HG02571 (cell line): ENCODE data around the gene ZNG1F.
"Not testable (repeated sequence)": the region's sequence is repeated elsewhere in the genome, so short reads cannot be mapped to it uniquely, and the experiment has no call there.

ENCODE experiments used
- ATAC-seq: cut with Tn5 transposase; IDR thresholded peaks from one replicate; pipeline ENCODE4 v1.9.1; 2021; ENCODE audit warnings: mild to moderate bottlenecking, moderate library complexity; ENCODE audit not compliant: unreplicated experiment

The ZNG1F gene

GRCh38 chr9:41189217-41189616 lies at the start of gene ZNG1F:
TSS of gene ZNG1F (minus strand) at chr9:41189317. CDS start at chr9:41189258, 59 bp downstream.
- ATAC-seq, result not testable (repeated sequence)

DNA sequence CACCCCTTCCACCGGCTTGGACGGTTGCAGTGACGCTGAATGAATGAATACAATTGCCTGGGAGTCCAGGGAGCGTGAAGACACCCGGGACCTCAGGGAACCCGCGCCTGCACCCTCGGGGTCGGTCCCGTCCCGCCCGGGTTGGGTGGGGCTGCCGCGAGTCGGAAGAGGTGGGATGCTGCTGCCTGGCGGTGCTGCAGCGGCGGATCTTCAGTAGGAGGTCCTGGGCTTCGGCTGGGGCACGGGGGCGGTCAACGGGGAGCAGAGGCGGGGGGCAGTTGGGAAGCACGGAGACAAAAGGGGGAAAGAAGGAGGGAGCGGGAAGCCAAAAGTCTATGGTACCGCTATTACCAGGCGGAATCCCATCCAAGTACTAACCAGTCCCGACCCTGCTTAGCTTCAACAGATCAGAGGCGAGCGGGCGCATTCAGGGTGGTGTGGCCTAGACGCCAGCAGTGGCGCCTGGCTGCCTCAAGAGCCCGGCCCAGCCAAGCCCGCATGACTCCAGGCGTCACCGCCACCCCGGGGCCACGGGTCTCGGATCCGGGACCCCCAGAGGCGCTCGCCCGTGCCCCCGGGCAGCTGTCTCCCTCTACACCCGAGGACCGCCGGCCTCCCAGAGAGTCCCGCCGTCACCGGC lies 48.1 kb upstream of the ZNG1F start:
- ATAC-seq, result not testable (repeated sequence)

DNA sequence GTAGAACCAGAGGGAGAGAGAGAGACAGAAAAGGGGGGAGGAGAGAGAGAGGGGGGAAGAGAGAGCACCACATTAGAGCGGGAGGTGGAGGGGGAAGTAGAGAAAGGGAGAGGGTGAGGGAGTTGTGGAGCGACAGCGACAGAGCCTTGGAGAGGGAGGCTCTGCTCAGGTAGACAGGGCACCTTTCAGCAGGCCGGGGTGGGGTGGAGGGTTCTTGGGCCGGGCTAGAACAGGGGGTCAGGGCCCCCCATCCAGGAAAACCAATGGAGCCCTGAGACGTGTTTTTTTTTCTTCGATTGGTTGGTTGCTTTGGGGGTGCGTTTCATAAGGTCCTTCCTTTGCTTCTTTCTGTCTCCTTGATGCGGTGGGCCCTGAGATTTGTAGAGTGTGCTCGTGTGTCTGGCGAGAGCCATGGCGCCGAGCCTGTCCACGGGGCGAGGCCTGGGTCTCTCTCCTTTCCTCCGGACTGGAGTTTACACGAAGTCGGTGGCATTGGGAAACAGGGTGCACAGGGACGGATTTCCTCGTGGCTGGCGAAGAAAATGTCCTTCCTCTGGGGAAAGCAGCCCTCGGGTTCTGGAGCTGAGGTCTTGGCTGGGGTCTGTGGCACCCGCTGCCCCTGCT lies 47.5 kb upstream of the ZNG1F start:
- not testable (repeated sequence) for ATAC-seq

DNA sequence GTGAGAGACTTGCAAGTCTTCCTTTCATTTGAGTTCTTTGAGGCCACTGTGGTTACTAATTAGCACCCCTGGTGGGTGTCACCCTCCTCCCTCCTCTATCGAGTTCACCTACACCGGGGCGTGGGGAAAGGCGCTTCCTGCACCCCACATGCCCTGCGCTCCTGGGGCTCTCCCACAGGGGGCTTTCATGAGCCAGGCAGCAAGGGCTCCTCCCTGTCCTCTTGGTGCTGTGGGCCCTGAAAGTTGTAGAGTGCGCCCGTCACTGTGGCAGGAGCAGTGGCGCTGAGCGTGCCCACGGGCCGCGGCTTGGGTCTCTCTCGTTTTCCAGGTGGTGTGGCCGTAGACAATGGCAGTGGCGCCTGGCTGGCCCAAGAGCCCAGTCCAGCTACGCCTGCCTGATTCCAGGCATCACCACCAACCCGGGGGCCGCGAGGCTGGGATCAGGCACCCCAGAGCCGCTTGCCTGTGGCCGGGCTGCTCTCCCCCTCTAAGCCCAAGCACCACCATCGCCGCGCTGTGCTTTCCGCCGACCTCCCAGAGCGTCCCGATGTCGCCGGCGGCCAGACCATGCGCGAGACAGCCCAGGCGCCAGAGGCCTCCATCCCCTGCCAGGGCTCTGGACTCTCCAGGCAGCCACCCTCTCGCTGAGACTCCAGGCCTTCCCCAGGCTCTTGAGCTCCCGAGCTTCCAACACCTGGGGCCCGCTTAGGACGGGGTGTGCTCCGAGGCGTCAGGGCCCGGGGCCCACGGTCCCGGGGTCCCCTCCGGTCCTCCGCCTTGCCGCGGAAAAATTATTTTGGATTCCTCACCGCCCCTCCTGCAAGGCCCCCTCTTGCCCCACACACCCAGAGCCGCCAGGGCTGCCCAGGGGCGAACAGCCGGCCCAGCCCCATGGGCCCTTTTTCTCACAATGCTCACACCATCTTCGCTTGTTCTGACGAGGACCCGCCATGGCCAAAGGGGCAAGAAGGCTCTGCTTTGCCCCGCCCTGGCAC lies 46.0 kb upstream of the ZNG1F start:
- ATAC-seq, result peak; percentile 100

- peak; percentile 16 for ATAC-seq
Measured at GRCh38 chr9:41234221-41234620, 45.1 kb upstream of the ZNG1F start.

DNA sequence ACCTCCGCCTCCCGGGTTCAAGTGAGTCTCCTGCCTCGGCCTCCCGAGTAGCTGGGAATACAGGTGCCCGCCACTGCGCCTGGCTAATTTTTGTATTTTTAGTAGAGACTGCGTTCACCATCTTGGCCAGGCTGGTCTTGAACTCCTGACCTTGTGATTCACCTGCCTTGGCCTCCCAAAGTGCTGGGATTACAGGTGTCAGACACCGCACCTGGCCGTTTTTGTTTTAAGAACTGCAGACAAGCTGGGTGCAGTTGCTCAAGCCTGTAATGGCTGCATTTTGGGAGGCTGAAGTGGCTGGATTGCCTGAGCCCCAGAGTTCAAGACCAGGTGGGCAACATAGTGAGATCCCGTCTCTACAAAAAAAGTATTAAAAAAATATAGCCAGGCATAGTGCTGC lies 43.2 kb upstream of the ZNG1F start:
- not testable (repeated sequence) for ATAC-seq

DNA sequence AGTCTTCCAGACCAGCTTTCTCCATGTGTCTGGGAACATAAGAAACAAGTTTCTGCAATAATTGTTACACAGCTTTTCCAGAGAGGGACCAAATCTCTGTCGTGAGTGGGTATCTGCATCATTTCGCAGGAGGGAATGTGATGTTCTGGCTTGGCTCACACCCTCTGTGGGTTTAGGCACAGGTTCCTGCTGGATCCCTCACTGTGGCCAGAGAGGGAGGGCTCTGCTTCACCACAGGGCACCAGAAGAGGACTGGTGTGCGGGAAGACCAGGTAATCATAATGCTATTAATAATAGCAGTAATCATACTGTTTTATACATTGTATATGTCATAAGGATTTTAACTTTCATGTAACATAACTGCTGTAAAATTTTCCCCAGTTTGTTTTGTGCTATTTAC lies 41.3 kb upstream of the ZNG1F start:
- ATAC-seq, result not testable (repeated sequence)

GRCh38 chr9:41229408-41230401 lies 40.6 kb upstream of the ZNG1F start:
- no peak for ATAC-seq

- not testable (repeated sequence) for ATAC-seq
Measured at GRCh38 chr9:41219831-41220230, 30.7 kb upstream of the ZNG1F start.

DNA sequence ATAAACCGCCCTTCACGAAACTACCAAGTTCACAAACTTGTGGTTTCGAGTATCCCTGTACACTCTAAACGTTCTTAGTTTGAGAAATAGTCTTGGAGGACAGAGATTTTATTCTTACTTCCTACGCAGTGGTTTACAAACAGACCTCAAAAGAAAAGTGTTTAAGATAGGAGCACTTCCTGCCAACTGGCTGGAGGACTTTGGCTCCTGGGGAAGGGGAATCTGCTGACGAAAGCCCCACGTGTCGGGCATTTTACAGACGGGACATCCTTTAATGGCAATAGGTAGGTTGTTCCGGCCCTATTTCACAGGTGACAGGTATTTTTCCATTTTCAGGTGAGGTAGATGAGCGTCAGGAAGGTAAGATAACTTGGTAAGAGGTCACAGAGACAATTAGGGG lies 678 bp downstream of the ZNG1F start:
- ATAC-seq, result not testable (repeated sequence)

- not testable (repeated sequence) for ATAC-seq
Measured at GRCh38 chr9:41174994-41175393, 14.1 kb downstream of the ZNG1F start.

DNA sequence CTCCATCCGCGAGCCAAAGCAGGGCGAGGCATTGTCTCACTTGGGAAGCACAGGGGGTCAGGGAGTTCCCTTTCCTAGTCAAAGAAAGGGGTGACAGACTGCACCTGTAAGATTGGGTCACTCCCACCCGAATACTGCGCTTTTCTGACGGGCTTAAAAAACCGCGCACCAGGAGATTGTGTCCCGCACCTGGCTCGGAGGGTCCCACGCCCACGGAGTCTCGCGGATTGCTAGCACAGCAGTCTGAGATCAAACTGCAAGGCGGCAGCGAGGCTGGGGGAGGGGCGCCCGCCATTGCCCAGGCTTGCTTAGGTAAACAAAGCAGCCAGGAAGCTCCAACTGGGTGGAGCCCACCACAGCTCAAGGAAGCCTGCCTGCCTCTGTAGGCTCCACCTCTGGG lies 39.0 kb downstream of the ZNG1F start:
- not testable (repeated sequence) for ATAC-seq

- not testable (repeated sequence) for ATAC-seq
Measured at GRCh38 chr9:41141878-41142277, 47.2 kb downstream of the ZNG1F start.

DNA sequence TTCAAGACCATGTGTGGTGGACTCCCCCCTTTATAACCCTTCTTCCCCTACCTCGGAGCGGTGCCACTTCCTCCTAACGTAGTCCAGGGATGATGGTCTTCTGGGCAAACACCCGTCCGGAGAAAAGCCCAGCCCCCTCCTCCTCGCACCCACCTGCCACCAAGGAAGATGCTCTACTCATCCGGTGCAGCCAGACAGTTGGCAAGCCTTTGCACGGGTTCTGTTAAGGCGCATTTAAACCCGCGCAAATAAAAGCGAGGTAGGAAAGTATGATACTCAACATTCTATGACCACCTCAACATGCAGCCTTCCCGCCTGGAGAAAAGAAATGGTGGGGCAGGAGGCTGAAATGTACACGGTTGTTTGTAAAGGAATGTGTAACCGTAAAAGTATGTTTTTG lies 60.5 kb downstream of the ZNG1F start, which contains the start of gene FOXD4L6:
FOXD4L6 (minus strand) TSS at position 101 of the 400 bp plus-strand sequence. CDS start 298 bp downstream, outside the sequence.
- not testable (repeated sequence) for ATAC-seq

GRCh38 chr9:41126746-41127446 lies 62.2 kb downstream of the ZNG1F start:
- not testable (repeated sequence) for ATAC-seq

DNA sequence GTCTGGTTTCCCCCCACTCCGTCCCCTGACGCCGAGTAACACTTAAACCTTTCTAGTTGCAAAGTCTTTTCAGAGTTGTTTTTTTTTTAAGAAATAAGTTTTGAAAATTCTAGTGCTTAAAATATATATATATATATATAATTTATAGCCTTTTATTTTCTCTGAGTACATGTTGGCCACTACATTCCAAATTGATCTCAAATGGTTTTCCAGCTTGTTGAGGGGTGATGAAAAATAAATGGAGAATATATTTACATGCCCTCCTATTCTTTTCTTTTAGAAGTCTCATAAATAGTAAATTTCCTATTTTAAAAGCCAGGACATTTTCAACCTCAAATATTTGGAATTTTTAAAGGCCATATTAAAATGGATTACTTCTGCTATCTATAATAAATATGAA lies 63.2 kb downstream of the ZNG1F start:
- not testable (repeated sequence) for ATAC-seq

- not testable (repeated sequence) for ATAC-seq
Measured at GRCh38 chr9:41125109-41125658, 63.9 kb downstream of the ZNG1F start.

DNA sequence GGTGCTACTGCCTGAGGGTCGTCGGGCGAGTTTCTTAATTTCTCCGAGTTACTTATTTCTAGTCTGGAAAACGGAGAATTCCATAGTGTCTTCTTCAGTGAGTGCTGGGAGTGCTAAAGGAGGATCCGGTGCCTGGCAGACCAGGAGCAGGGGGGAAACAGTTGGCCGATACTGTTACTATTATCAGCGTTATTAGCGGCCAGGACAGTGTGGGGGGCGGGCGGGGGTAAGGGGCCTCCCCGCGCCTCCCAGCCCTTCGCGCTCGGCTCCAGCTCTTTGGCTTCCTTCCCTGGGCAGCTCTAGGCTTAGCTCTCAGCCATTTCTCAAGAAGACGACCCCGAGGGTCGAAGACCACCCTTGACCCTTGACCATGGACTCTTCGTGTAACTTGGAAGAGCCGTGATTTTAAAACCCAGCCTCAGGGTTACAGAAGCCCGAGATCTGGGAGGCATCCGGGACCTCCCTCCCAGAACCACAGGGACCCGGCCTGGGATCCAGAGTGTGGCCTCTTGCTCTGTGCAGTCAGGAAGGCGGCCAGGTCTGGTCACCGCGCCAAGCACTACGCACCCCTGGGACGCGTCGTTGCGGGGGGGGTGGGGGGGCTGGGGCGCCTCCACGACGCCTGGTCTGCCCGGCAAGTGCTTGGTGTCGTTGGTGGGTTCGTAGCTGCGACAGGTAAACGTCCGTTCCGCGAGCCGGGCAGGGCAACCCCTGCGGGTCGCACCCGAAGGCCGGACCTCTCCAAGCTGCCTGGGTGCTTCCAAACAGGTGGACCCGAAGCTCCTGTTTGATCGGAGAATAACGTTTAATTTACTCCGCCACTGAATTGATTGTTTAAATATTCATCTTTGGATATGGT lies 64.6 kb downstream of the ZNG1F start:
- not testable (repeated sequence) for ATAC-seq
